Measurements from ENCODE around the gene MAP7. TPM values are rescaled to one million over a fixed set of nuclear protein-coding genes. Genes with fewer than 3 reads are reported as not detected.
"Not testable (repeated sequence)": the region's sequence is repeated elsewhere in the genome, so short reads cannot be mapped to it uniquely, and the experiment has no call there.

The MAP7 gene
- total and polyA plus RNA-seq, 11 donors = 0.86 to 3.2 (median 2.1) TPM

GRCh38 chr6:136383268-136383937 is 166.8 kb downstream of the MAP7 start:
- Histone ChIP-seq H3K27me3 (no peaks in the 10 kb centered on the region), H3K4me1 (no peaks in the 10 kb centered on the region), H3K4me3 (peak overlapping the region in 1 of 12 donors; percentile 32), H3K27ac (no peak overlapping the region), H3K36me3 (no peaks in the 10 kb centered on the region), H3K9me3 (no peaks in the 10 kb centered on the region)
- ATAC-seq (no peak), DNase-seq (no peak)
- intact Hi-C loops (cut with DNase I) = no loop called here
- TF ChIP-seq POLR2A (IDR thresholded peaks at IDR 0.05) = no peak
- TF ChIP-seq CTCF (IDR thresholded peaks at IDR 0.05) = no peak
- WGBS, 4 donors = 74 to 78% (median 75%) methylated on average over 9 of the region's 9 CpGs

DNA sequence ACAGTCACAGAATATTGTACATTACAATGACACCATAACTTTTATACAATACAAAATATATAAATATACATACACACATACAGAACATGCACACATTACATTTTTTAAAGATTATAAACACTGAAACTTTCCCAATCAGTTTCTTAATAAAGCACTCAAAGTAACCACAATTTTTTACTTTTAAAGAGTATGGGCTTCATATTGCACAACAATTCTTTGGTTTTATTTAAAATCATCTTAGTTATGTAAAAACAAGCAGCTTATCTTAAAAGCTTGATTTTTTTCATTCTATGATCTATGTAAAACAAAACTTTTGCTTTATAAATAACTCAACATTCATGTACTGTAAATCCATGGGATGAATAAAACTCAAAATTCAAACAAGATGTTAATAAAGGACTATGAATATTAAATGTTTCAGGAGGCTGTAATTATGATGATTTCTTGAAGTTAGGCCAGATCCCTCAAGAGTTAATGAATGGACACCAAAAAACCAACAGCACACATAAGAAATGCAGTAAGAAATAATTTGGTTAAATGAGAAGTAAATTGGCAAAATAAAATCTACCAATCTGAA is 167.5 kb downstream of the MAP7 start:
- Histone ChIP-seq H3K4me3 (peak overlapping the region in 1 of 12 donors; percentile 32), H3K9me3 (no peaks in the 10 kb centered on the region), H3K4me1 (no peaks in the 10 kb centered on the region), H3K36me3 (no peaks in the 10 kb centered on the region), H3K27ac (no peak overlapping the region), H3K27me3 (no peaks in the 10 kb centered on the region)
- DNase-seq (no peak), ATAC-seq (no peak)
- TF ChIP-seq POLR2A (IDR thresholded peaks at IDR 0.05) = no peak
- no peak for TF ChIP-seq CTCF (IDR thresholded peaks at IDR 0.05)
- intact Hi-C loops (cut with DNase I) = no loop called here

- Histone ChIP-seq H3K4me3 (no peak overlapping the region), H3K27ac (no peak overlapping the region), H3K27me3 (no peaks in the 10 kb centered on the region), H3K4me1 (no peaks in the 10 kb centered on the region), H3K9me3 (no peaks in the 10 kb centered on the region), H3K36me3 (no peaks in the 10 kb centered on the region)
- ATAC-seq = no peak
- no peak for DNase-seq
- intact Hi-C loops (cut with DNase I) = no loop called here
- TF ChIP-seq POLR2A (IDR thresholded peaks at IDR 0.05) (no peak), CTCF (IDR thresholded peaks at IDR 0.05) (peak in 1 of 12 donors; percentile 11)
Observed at GRCh38 chr6:136378888-136379287, 171.3 kb downstream of the MAP7 start.

- H3K4me3 ChIP-seq; H3K27ac ChIP-seq; H3K36me3 ChIP-seq; H3K9me3 ChIP-seq; intact Hi-C loops (cut with DNase I); H3K4me1 ChIP-seq; H3K27me3 ChIP-seq; ATAC-seq; DNase-seq: not testable (repeated sequence)
- 90 to 99% (median 98%) methylated on average over 4 of the region's 4 CpGs for WGBS, 4 donors
Observed at GRCh38 chr6:136375836-136376235, 174.4 kb downstream of the MAP7 start.

DNA sequence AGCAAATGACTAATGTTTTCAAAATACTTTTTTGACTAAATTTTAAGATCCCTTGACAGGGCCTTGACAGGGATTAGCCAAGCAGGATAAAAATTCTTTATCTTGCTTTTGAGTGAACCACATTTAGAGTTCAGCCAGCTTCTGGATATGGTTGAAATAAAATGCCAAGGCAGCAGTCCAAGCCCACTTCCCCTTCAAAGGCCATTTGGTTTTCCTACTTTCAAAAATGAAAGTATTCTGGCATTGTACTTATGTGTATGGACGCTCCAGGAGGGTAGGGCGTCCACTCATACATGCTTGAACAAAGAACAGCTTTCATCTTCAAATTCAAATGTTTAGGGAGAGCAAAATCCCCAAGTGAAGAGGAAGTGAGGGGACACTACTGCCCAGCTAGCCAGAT is 178.3 kb downstream of the MAP7 start:
- H3K36me3 ChIP-seq = no peaks in the 10 kb centered on the region
- DNase-seq (no peak), ATAC-seq (no peak)
- TF ChIP-seq CTCF (IDR thresholded peaks at IDR 0.05) (no peak), POLR2A (IDR thresholded peaks at IDR 0.05) (no peak)
- H3K27ac ChIP-seq = no peak overlapping the region
- no peaks in the 10 kb centered on the region for H3K27me3 ChIP-seq
- peaks cover 0 to 3% (median 0%) of the 10 kb centered on the region in 12 donors for H3K9me3 ChIP-seq
- intact Hi-C loops (cut with DNase I) = no loop called here
- 56 to 74% (median 64%) methylated on average over 2 of the region's 2 CpGs for WGBS, 4 donors
- H3K4me1 ChIP-seq = peaks cover 0 to 7% (median 0%) of the 10 kb centered on the region in 12 donors
- H3K4me3 ChIP-seq = no peak overlapping the region

Measured in heart left ventricle (tissue), 16 donors.